NCI-H2196 (cell line): ENCODE results near the gene ZFP69B.
A peak's percentile ranks its signal among the peaks of the same experiment; 100 is the strongest.

ENCODE experiments used
- DNase-seq: peaks from one replicate; lab custom pipeline; 2025; ENCODE audit not compliant: unreplicated experiment; lab: John Stamatoyannopoulos, UW

Gene ZFP69B

DNA sequence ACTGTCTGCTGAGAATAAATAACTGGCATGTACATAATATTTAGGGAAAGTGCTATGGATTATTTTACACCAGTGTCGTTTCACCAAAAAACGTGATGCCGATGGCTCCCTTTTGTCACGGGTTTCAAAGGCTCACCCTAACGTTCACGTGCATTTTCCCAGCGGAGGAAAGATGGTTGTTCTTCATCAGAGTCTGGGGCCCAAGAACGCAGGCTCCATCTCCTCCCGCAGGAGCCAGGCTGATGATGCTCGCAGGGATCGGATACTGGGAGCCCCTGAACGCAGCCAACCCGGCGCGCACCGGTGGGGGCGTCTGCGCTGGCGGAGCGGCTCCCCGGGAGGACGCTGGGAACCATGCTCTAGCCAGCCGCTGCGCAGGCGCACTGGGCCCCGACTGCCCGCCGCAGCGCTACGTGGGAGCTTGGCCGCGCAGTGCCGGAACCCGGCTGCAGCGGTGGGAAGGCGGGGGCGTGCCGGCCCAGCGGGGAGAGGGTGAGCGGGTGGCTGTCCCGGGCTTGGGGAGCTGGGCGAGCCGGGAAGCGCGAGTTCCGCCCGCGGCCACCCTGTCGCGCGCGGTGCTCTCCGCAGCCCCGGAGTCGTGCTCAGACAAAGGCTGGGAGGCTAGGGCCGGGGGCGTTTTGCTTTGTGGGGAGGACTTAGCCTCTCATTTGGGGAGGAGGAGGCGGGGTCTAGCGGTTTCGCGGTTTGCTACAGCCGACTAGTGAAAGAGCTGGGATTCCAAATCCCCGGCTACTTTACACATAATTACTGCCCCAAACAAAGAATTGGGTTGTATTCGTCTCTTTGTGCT lies at the start of gene ZFP69B:
Gene ZFP69B (plus strand): TSS at position 793 of the 811 bp plus-strand sequence. CDS start 486 bp downstream, outside the sequence.
- DNase-seq = peak; percentile 94

DNA sequence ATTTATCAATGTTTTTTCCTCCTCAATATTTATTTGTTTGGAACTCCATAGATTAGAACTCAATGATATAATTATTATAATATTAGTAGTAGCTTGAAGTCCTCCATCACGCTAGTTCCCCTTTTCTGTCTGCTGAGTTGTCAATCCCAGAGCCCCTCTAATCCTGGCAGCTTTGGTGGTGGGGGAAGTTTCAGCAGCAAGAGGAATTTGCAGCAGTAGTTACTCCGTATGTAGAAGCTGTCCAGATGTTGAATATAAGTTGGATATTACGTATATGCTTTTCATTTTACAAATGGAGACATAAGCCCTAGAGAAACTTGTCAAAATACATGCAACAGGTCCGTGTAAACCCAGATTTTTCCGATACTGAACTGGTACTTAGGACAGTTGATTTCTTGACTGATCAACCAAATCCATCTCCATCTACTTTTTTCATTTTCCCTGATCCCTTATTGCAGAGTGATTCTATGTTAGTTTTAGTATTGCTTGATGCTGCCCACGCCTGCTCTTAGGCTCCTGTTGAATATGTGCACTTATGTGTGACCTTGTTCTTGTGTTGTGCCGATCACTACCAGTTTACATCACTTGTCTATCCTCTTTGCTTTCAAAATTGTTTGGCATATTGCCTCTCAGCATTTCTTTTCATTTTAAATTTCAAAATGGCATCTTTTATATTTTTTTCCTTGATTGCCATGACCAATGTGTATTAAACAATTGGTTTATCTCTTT lies 48.6 kb upstream of the ZFP69B start:
- DNase-seq = no peak

- DNase-seq = peak; percentile 55
Observed at GRCh38 chr1:40404670-40405462, 45.4 kb upstream of the ZFP69B start.

- DNase-seq = no peak
Observed at GRCh38 chr1:40405812-40406211, 44.5 kb upstream of the ZFP69B start.

DNA sequence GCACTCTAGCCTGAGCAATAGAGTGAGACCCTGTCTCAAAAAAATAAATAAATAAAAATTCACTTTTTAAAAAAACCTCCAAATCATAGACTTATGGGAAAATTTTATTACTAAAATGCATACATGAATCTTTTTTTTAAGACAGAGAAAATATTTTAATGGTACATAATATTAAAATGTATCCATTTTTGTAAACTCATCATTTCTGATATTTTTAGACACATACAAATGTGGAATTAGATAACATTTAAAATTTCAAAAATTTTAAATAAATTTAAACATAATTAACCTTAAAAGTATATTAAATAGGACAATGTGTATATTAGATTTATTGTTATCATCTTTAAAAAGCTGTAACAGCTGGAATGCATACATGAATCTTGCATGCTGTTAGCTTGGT lies 42.8 kb upstream of the ZFP69B start:
- no peak for DNase-seq

DNA sequence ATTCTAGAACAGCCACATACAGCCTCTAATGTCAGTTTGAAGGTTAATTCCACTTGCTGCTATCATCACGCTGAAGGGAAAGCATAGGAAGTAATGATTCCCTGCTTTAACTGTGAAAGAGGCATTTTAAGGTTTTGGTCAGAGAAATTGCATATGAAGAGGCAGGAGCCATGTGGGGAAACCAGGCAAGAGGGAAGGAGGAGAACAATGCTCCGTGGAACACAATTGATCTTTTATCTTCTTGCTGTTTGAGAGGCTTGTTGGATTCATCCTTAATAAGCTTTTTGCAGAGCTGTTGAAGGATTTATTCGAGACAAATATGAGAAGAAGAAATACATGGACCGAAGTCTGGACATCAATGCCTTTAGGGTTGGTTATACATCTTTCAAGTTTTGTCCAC lies 40.8 kb upstream of the ZFP69B start:
- DNase-seq = no peak

GRCh38 chr1:40411294-40411693 lies 39.0 kb upstream of the ZFP69B start:
- DNase-seq = no peak

- no peak for DNase-seq
Observed at GRCh38 chr1:40411843-40412242, 38.4 kb upstream of the ZFP69B start.

DNA sequence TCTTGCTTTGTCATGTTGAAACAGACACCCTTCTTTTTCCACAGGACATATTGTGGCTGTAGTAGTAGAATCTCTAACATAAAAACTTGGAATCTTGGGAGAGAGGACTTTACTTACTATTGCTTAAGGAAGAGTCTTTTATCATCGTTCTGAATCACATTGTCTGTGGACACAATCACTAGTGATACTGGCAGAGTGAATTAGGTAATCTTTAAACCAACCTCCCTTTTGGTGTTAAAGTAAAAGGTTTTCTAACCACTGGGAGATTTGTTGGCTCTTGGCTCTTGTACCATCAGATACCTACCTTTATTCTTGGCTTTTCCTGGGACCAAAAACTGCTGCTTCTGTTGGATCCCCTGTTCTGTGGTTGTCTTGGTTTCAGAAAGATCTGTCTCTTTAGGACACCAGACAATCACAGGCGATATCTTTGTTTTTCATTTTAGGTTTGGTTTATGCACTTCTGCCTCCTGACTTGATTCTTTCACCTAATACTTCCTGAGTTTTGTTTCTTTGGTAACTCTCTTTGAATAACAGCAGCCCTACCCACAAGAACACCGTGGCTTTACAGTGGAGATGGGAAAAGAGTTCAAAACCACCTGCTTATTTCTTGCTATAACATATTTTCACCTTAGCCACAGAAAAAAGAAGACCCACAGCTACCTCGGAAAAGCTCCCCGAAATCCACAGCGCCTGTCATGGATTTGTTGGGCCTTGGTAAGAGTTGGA lies 36.6 kb upstream of the ZFP69B start:
- DNase-seq = no peak

DNA sequence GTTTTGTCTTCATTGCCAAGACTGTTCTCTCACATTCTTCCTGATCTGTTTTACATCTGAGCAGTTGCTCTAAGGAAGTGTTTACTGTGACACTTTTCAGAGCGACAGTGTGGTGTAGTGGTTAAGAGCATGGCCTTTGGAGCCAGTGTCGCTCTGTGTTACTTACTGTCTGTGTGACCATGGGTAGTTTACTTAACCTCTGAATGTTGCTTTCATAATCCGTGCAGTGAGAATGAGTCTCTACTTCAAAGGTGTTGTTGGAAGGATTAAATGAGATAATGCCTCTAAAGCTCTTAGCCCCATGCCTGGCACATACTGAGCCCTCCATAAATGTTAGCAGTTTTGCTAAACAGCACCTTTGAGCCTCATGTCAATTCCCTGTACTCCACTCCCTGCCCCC lies 35.9 kb upstream of the ZFP69B start:
- DNase-seq = no peak

DNA sequence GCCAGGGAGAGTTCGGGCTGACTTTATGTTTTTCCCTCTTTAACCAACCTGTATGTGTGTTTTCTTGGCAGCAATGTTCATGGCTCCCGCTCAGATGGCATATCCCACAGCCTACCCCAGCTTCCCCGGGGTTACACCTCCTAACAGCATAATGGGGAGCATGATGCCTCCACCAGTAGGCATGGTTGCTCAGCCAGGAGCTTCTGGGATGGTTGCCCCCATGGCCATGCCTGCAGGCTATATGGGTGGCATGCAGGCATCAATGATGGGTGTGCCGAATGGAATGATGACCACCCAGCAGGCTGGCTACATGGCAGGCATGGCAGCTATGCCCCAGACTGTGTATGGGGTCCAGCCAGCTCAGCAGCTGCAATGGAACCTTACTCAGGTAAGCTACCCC lies 33.6 kb upstream of the ZFP69B start:
- no peak for DNase-seq

GRCh38 chr1:40421431-40422384 lies 28.6 kb upstream of the ZFP69B start:
- DNase-seq = peak; percentile 27

- no peak for DNase-seq
Observed at GRCh38 chr1:40422630-40423263, 27.5 kb upstream of the ZFP69B start.

- no peak for DNase-seq
Observed at GRCh38 chr1:40423264-40423642, 27.0 kb upstream of the ZFP69B start.

- no peak for DNase-seq
Observed at GRCh38 chr1:40423951-40424618, 26.2 kb upstream of the ZFP69B start.

DNA sequence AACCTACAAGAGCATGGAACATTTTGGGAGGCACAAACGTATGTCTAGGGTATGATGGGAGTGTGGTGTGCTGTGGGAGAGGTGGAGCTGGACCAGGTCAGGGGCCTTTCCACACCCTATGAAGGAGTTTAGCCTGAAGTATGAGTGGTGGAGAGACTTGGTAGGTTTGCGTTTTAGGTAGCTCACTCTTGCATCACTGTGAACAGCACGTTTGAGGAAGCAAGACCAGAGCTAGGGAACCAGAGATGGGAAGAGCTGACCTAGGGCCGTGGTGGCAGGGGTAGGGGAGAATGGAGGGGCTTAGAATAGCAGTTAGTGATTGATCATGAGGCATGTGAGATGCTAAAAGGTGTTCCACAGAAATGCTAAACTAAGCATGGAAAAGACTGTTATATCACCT lies 25.1 kb upstream of the ZFP69B start:
- DNase-seq = no peak

GRCh38 chr1:40431385-40431784 lies 18.9 kb upstream of the ZFP69B start:
- no peak for DNase-seq

DNA sequence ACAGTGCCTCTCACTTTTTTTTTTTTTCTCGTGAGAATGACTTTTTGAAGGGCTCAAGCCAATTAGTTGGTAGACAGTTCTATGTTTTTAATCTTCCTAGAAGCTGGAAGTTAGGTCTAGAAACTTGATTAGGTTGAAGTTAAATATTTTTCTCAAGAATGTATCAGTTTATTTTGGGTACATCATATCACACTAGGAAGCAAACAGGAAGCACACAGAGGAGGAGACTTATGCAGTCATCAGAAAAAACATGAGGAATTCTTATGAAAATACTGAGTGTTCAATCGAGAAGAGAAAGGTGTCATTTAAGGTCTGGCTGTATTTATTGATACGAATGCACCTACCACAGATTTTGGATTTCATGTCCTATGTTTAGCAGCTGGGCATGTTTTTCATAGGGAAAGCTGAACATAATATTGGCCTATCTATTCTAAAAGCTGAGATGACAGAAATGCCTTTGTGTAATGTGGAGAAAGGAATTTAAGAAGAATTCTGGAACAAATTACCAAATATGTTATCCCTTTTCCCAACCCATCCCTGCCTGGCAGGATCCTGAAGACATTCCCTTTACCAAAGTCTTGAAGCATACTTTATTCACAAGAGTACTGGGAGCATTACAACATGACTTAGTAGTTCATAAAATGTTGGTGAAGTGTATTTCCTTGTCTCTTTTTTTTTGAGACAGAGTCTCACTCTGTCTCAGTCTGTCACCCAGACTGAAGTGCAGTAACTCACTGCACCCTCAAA lies 17.5 kb upstream of the ZFP69B start:
- no peak for DNase-seq
